ENCODE measurements around the gene ZNF367.

ZNF367 gene

DNA sequence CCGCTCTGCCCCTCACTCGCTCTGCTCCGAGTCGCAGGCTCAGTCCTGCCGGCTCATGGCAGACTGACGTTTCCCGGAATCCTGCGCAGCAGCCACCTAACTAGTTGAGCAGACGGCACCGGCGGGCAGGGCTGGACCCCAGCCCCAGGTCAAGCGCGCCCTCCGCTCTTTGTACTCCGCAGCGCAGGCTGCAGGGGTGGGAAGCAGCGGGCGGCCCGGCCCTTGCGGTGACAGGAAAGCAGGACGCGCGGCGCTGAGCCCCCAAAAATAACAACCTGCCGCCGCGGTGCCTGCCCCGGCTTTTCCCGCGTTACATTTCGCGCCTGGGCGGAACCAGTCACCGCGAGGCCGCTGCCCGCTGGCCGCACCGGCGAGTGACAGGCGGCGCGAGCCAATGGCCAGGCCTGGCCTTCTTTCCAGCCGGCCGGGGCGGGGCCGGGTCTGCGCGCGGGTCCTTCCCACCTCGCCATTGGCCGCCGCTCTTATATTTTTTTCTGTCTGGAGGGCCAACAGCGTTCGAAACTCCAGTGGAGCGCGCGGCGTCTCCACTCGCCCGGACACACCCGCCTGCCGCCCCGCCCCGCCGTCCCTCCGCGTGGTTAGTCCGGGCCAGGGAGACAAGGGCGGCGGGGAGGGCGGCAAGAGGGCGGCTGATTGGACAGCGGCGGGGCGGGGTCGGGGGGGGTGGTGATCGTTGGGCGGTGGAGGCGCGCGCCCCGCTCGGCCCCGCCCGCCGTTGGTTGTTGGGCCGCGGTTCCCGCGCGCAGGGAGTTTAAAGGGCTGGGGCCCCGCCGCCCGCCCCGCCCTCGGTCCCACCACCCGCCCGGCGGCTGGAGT, at the start of gene ZNF367:
TSS of gene ZNF367 (minus strand) at position 288 of the 837 bp plus-strand sequence. CDS start 338 bp downstream, outside the sequence.
- peak; percentile 97 for DNase-seq

GRCh38 chr9:96467784-96468183, 49.6 kb upstream of the ZNF367 start:
- no peak for DNase-seq

- no peak for DNase-seq
These were observed 46.3 kb upstream of the ZNF367 start for GRCh38 chr9:96464426-96464825.

DNA sequence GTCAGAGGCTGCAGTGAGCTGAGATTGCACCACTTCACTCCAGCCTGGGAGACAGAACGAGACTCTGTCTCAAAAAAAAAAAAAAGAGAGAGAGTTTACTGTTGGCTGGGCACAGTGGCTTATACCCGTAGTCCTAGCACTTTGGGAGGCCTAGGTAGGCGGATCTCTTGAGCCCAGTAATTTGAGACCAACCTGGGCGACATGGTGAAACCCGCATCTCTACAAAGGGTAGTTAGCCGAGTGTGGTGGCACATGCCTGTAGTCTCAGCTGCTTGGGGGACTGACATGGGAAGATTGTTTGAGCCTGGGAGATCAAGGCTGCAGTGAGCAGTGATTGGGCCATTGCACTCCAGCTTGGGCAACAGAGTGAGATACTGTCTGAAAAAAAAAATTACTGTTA, 44.4 kb upstream of the ZNF367 start:
- DNase-seq = no peak

DNA sequence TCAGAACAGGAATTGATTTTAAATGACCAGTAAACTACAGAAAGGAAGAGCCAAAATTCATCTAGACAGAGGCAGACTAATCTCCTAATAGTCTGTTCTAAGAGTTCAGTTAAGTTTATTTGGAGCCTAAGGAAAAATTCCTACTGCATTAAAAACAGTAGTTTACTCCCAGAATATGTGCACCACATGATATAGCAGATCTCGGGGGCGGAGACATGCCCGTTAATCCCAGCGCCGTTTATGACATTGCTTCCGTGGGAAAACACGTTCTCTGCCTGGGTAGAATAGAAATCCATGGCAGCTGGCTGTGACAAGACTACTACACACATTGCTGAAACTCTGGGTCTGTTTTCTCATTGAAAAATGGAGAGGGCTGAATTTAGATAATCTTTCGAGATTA, 43.2 kb upstream of the ZNF367 start:
- no peak for DNase-seq

GRCh38 chr9:96460882-96461281, 42.7 kb upstream of the ZNF367 start:
- no peak for DNase-seq

- no peak for DNase-seq
These were observed 42.3 kb upstream of the ZNF367 start for GRCh38 chr9:96460470-96460869.

- DNase-seq = no peak
These were observed 41.3 kb upstream of the ZNF367 start for GRCh38 chr9:96459268-96460007.

DNA sequence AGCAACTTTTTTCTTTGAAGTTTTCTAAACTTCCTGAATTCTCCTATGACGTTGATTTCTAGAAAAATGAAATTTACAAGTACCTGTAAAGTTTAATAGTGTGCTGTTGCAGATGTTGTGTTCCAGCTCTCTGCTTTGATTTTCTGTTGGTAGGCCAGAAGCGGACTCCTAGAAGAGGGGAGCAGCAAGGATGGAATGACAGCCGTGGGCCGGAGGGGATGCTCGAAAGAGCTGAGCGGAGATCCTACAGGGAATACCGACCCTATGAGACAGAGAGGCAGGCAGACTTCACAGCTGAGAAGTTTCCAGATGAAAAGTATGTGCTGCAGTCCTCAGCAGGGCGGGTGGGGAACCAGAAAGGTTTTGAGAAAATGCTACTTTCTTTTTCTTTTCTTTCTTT, 40.1 kb upstream of the ZNF367 start:
- DNase-seq = no peak

GRCh38 chr9:96457266-96457665, 39.1 kb upstream of the ZNF367 start:
- no peak for DNase-seq

- DNase-seq = peak; percentile 39
These were observed 35.5 kb upstream of the ZNF367 start for GRCh38 chr9:96453625-96454024.

GRCh38 chr9:96450613-96451528, 32.7 kb upstream of the ZNF367 start:
- DNase-seq = peak; percentile 77

DNA sequence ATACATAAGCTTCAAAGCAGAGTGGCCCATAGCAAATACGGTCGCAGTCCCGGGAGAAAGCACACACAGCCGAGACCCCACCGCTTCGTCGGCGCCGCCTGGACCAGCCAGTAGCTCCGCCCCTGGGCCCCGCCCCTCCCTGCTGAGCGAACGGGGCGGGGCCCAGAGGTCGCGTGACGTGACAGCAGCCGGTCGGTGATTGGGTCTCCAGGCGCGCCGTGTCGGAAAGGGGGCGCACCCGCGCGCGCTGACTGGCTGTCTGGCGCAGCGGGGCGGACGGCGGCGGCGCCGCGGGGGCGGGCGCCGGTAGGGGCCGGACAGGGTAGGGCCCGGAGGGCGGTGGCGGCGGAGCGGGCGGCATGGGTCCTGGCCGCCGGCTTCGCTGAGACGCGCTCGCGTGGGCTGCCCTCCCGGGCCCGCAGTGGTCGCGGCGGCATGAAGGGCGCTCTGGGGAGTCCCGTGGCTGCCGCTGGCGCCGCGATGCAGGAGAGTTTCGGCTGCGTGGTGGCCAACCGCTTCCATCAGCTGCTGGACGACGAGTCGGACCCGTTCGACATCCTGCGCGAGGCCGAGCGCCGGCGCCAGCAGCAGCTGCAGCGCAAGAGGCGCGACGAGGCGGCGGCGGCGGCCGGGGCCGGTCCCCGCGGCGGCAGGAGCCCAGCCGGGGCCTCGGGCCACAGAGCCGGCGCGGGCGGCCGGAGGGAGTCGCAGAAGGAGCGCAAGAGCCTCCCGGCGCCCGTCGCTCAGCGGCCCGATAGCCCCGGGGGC, 31.9 kb upstream of the ZNF367 start, which contains the start of gene HABP4:
TSS of gene HABP4 (plus strand) at position 325 of the 768 bp plus-strand sequence. CDS start at position 436, 111 bp downstream.
- DNase-seq = peak; percentile 98

DNA sequence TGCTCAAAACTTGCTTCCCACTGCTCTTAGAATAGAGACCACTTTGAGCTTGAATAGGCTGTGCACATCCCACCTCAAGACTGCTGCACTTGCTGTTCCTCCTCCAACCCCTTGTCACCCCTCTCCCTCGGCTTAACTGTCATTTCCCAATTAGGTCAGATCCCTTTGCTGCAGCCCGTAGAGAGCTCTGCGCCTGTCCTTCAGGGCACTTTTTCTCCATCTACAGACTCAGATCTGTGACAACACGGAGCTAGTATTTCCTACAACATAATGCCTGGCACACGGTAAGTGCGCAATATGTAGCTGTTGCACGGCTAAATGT, 31.3 kb upstream of the ZNF367 start:
- DNase-seq = no peak

- DNase-seq = peak; percentile 57
These were observed 30.5 kb upstream of the ZNF367 start for GRCh38 chr9:96448546-96449170.

- no peak for DNase-seq
These were observed 29.2 kb upstream of the ZNF367 start for GRCh38 chr9:96447406-96447805.

DNA sequence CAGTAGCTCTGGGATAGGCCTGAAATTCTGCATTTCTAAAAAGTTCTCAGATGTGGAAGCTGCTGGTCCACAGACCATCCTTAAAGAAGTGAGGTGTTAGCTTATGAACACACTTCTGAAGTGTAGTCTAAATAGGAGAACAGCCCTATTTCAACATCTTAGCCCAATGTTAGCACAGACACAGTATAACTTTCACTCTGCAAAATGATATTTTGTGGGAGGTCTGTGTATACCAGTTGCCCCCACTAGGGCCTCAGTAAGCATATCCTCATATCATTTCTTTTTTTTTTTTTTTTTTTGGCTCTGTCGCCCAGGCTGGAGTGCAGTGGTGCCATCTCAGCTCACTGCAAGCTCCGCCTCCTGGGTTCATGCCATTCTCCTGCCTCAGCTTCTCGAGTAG, 24.3 kb upstream of the ZNF367 start:
- DNase-seq = no peak

DNA sequence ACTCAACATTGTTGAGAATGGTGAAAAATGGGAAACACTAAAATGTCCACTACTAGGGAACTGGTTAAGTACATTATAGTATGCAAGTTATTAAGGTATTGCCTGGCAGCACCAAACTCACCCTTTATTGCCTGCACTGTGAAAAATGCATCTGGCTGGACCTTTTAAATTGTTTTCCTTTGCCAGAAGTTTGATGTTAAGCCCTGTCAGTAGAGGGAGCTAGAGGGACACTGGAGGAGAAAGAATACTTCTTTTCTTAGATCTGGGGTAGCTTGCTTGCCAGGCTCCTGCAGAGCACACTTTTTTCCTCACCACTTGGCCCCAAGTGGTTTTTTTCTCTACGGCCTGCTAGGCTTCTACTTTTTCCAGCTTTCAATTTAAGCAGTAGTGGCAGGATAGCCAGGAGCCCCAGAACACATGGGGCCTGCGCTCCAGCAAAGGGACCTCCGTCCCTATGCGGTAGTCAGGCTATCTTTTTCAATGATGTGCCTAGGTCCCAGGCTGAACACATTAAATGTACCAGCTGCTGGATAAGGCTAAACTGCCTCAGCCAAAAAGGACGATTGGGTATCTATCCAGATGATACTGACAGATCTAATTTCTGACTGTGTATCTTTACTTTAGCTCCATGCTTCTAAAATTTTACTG, 23.8 kb upstream of the ZNF367 start:
- DNase-seq = no peak

DNA sequence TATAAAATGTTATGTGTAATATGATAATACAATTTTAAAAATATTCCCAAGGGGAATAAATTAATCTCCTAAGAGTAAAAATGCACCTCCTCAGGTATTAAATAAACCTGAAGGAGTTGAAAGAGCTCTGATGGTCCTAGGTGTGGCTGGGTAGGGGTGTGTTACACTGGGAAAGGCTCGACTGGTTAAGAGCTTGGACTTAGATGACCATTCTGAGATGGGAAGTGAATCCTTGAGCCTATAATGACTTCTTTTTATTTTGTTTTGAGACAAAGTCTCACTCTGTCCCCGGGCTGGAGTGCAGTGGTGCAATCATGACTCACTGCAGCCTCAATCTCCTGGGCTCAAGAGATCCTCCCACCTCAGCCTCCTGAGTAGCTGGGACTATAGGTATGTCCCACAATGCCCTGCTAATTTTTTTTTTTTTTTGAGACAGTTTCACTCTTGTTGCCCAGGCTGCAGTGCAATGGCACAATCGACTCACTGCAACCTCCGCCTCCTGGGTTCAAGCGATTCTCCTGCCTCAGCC, 22.6 kb upstream of the ZNF367 start:
- no peak for DNase-seq

- no peak for DNase-seq
These were observed 19.3 kb upstream of the ZNF367 start for GRCh38 chr9:96437454-96437853.

Data from retina (tissue), 1 donor.